HG02840 (cell line): Measurements from ENCODE around the gene AOAH.
"Not testable (repeated sequence)": the region's sequence is repeated elsewhere in the genome, so short reads cannot be mapped to it uniquely, and the experiment has no call there.

ENCODE experiments used
- ATAC-seq: cut with Tn5 transposase; IDR thresholded peaks from one replicate; pipeline ENCODE4 v1.9.1; 2021; ENCODE audit warnings: mild to moderate bottlenecking, moderate library complexity, moderate number of reproducible peaks; ENCODE audit not compliant: unreplicated experiment, low FRiP score

AOAH gene

DNA sequence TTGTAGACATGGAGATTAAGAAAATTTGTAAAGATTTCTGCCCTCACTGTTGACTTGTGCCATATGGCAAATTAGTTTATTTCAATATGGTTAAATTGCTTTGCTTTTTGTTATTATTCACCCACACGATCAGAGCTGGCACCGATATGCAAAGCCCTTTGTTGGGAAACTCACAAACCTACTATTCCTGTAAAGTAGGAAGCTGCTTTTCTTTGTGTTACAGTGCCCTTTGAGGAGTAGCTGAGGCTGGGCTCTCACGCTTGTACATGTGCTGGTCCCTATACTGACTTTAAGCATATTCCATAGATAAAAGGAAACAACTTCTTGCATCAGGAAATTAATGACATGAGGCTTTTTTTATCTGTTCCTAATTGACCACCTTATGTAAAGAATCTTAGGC is 17.6 kb upstream of the AOAH start:
- ATAC-seq, result no peak

GRCh38 chr7:36739351-36739750 is 15.1 kb upstream of the AOAH start:
- ATAC-seq, result no peak

DNA sequence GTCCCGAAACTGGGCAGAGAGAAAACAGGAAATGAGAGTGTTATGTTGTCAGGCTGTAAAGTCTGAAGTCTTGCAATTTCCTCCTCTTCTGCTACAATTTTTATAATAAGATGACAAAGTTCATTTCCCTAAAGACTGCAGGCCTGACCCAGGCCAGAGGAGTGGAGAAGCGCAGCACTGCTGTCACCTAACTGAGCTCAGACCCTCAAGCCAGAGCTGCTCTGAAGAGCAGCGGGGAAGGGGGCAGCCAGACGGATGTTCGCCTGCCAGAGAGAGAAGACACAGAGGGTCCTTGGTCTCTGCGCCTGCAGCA is 12.6 kb upstream of the AOAH start:
- peak; percentile 95 for ATAC-seq

- ATAC-seq, result no peak
Observed at GRCh38 chr7:36736090-36736898, 12.0 kb upstream of the AOAH start.

- ATAC-seq, result no peak
Observed at GRCh38 chr7:36735172-36735571, 10.9 kb upstream of the AOAH start.

- no peak for ATAC-seq
Observed at GRCh38 chr7:36734731-36735130, 10.4 kb upstream of the AOAH start.

- ATAC-seq, result no peak
Observed at GRCh38 chr7:36733411-36733810, 9.1 kb upstream of the AOAH start.

DNA sequence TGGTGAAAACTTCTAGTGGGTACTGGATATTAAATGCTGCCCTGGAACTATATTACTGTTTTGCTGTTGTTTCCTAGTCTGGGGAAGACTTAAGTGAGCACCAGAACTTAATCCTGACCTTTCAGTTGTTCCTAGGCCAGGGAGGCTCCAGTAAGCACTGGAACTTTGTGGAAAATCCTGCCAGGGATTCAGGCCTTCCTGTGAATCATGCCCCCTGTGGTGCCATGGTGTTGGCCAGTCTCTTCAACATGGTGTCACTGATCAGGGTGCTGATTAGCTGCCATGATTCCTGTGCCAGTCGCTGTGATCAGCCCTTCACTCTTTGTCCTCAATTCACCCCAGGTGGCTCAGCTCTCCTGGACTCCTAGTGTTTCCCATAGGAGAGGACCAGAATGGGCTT is 8.5 kb upstream of the AOAH start:
- ATAC-seq, result no peak

- ATAC-seq, result no peak
Observed at GRCh38 chr7:36730046-36730445, 5.8 kb upstream of the AOAH start.

- ATAC-seq, result no peak
Observed at GRCh38 chr7:36728143-36728542, 3.8 kb upstream of the AOAH start.

DNA sequence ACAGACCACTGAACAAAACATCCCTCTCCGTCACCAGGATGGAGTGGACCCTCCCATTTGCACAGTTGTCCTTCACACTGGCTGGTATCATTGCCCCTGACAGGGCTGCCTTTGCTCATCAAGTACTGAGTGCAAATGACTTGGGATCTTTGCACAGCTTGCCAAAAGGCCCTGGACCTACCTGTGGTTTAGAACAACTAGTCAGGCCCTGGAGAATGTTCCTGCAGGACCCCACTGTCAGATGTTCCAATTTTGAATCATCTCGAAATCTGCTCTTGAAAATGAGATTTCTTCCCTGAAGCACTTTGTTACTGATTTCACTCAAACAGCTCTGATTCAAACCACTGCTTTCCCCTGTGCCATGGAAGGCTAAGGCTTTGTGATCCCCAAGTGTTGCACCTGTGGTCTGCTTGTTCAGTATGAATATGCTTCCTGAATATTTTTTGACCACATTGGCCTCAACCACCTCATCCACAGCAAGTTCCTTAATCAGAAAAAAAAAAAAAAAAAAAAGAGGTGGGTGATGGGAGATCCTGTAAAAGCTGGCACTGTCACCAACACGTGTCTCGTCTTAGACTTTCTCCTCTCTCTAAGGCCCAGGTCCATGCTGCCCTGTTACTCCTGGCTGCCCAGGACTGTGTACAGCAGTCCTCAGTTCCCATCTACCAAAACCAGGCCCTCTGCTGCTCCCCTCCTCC is 2.7 kb upstream of the AOAH start:
- no peak for ATAC-seq

DNA sequence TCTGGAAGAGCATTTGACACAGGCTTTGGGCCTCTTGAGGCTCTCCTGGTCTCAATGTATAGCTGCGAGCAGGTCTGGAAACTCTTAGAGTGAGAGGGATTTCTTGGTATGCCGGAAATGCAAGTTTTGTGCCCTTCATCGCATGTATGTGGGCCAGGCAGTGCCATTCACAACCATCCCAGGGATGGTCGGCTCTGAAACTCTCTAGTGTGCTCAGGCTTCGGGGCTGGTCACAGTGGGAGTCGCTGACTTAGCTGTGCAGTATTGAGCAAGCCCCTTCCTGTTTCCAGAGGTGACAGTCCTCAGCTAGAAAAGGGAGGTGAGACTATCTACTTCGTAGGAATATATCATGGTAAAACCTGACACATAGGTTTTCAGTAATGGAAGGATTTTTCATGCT is 2.0 kb upstream of the AOAH start:
- no peak for ATAC-seq

GRCh38 chr7:36724996-36725395 is 702 bp upstream of the AOAH start:
- ATAC-seq, result no peak

DNA sequence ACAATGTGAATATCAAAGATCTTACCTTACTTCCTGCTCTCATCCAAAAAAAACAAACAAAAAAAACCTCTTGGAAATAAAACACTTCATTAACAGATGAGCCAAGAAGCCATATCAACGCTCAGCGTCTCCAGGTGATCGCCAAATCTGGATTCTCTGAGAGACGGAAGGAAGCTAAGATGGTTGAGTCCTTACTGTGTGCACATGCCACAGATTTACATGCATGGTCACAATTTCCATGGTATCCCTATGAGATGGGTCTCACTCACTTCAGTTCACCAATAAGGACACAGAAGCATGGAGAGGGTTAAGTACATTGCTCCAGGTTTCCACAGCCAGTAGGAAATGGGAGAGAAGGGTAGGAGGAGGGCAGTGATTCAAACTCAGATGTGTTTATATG is 1.0 kb downstream of the AOAH start:
- no peak for ATAC-seq

DNA sequence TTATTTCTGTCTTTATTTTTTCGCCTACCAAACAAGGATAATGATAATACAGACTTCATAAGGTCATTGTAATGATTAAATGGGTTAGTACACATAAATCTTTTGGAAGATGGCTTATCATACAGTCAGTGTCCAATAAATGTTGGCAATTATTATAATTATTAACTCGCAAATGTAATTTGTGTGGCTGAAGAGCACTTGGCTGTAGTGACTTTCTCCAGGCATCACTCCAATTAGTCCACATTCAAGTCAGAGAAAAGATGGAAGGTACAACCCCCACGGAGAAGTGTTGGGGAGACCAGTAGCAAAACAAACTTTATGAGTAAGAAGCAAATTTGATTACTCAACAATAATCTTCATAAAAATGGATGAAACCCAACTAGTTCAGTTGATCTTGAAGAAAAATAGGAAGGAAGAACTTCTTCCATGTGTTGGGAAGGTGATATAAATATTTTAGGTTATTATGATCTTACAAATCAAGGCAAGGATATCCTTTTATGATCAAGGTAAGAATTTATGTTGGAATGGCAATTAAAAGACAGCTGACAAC is 5.1 kb downstream of the AOAH start:
- ATAC-seq, result no peak

- no peak for ATAC-seq
Observed at GRCh38 chr7:36717586-36717985, 6.7 kb downstream of the AOAH start.

- ATAC-seq, result not testable (repeated sequence)
Observed at GRCh38 chr7:36716802-36717201, 7.5 kb downstream of the AOAH start.

DNA sequence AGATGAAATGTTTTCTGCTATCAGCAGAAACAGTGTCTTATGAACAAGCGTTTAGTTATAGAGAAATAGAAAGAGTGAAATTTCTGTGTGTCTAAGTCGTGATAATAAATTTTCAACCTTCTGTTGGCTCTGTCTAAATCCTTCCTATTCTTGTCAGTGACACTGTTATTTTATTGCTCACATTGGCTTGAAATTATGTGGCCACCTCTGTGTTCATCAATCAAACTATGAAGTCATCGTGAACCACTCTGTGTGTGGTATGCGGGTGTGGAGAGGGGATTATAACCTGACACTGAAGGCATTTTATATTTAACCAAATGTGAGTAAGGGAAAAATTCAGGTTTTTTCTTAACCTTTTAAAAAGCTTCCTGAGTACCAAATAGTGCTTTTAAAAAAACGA is 12.3 kb downstream of the AOAH start:
- ATAC-seq, result no peak

GRCh38 chr7:36711256-36711655 is 13.0 kb downstream of the AOAH start:
- no peak for ATAC-seq

DNA sequence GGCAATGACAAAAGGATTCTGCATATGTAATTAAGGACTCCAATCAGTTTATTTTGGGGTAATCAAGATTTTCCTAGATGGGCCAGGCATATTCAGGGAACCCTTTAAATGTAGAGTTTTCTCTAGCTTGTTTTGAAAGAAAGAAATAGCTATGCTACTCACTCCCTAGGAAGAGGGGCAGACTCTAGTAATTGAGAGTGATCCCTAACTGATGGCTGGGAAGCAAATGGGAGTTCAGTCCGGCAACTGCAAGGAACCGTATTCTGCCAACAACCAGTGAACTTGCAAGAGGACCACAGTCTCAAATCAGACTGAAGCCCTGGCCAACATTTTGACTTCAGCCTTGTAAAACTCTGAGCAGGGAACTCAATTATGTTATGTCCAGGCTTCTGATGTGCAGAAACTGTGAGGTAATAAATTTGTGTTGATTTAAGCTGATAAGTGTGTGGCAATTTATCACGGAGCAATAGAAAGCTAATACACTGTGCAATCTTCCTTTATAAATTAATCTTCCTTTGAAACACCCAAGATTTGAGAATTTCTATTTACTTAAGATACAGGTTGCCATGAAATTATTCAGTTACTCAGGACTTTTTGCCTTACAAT is 14.0 kb downstream of the AOAH start:
- ATAC-seq, result no peak

- ATAC-seq, result no peak
Observed at GRCh38 chr7:36708767-36709166, 15.5 kb downstream of the AOAH start.

GRCh38 chr7:36707898-36708297 is 16.4 kb downstream of the AOAH start:
- ATAC-seq, result no peak
